ENCODE measurements around the gene NTN1.
A peak's percentile ranks its signal among the peaks of the same experiment; 100 is the strongest.

The NTN1 gene

GRCh38 chr17:9028202-9028987, 7.1 kb downstream of the NTN1 start:
- no peak for DNase-seq
- in situ Hi-C loops (cut with MboI; ENCODE audit: low pct_unique_long_range_greater_than_20kb, low sequenced_read_pairs): no loop called here

DNA sequence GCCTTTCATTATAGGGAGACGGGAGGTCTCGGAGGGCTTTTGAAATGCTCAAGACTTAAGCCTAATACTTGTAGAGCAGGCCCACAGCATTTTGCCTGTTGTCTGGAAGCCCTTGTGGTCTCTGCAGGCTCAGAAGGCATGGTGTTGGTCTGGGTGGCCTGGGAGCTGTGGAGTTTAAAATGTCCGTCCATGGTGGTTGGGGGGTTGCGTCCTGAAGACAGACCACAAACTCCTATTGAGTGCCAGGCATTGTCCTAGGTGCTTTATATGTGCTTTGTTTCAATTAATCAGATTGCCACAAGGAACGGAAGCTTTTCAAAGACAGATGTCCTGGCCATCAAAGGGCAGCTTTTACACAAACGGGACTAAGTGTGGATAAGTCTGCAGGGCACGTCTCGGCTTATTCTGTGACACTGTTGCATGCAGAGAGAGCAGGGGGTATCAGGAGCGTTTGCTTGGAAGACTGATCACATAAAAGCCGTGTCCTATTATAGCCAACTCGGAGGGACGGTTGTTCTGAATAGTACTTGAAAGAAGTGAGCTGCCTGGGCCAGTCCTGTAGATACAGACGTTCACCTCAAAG, 7.8 kb downstream of the NTN1 start:
- in situ Hi-C loops (cut with MboI; ENCODE audit: low pct_unique_long_range_greater_than_20kb, low sequenced_read_pairs): no loop called here
- DNase-seq: no peak

DNA sequence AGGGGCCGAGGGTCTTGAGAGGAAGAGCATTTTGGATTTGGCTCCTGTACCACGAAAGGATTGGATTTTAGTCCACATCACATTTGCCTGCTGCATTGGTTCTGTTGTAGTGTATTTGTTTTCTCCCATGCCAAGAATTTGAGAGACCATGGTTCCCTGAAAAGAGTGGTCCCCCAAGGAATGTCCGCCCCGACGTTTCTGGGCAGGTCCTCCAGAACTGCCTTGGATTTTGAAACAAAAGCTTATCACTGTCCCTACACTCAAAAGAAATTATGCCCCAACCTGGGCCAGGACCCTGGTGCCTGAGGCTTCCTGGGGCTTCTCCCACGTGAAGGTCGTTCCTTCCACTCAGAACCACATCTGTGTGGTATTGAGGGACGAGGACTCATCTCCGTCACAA, 10.8 kb downstream of the NTN1 start:
- in situ Hi-C loops (cut with MboI; ENCODE audit: low pct_unique_long_range_greater_than_20kb, low sequenced_read_pairs): no loop called here
- no peak for DNase-seq

GRCh38 chr17:9032583-9032982, 11.3 kb downstream of the NTN1 start:
- DNase-seq: no peak
- in situ Hi-C loops (cut with MboI; ENCODE audit: low pct_unique_long_range_greater_than_20kb, low sequenced_read_pairs): no loop called here

DNA sequence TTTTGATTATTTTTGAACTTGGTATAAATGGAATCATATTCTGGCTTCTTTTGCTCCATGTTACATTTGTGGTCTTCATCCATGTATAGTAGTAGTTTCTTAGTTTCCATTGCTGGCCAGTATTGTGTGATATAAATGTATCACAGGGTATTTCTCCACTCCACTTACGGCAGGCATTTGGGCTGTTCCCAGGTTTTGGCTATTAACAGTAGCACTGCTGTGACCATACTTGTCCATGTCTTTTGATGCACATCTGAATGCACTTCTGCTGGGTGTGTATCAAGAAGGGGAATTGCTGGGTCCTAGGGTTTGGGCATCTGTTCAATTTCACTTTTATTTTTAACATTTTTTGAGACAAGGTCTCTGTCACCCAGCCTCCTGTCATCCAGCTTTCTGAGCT, 13.9 kb downstream of the NTN1 start:
- in situ Hi-C loops (cut with MboI; ENCODE audit: low pct_unique_long_range_greater_than_20kb, low sequenced_read_pairs): no loop called here
- DNase-seq: no peak

GRCh38 chr17:9036336-9036735, 15.0 kb downstream of the NTN1 start:
- DNase-seq: peak; percentile 15
- in situ Hi-C loops (cut with MboI; ENCODE audit: low pct_unique_long_range_greater_than_20kb, low sequenced_read_pairs): no loop called here

- in situ Hi-C loops (cut with MboI; ENCODE audit: low pct_unique_long_range_greater_than_20kb, low sequenced_read_pairs): no loop called here
- DNase-seq: peak; percentile 80
Observed at GRCh38 chr17:9037736-9038135, 16.4 kb downstream of the NTN1 start.

DNA sequence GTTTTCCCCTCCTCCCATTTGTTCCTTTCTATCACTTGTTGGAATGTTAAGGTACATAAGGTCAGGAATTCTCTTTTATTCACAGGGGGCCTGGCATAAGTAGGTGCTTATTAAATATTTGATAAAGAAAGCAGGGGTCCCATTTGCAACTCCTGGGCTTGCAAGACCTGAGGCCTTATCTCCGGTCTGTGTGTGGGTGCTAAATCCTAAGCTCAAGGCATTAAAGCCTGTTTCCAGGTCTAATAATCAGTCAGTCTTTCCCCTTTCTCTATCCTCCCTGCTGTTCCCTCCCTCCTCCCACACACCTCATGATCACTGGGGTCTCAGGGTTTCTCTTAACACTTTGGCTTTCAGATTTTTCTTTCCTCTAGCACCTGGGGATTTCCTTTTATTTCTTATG, 17.1 kb downstream of the NTN1 start:
- in situ Hi-C loops (cut with MboI; ENCODE audit: low pct_unique_long_range_greater_than_20kb, low sequenced_read_pairs): no loop called here
- no peak for DNase-seq

DNA sequence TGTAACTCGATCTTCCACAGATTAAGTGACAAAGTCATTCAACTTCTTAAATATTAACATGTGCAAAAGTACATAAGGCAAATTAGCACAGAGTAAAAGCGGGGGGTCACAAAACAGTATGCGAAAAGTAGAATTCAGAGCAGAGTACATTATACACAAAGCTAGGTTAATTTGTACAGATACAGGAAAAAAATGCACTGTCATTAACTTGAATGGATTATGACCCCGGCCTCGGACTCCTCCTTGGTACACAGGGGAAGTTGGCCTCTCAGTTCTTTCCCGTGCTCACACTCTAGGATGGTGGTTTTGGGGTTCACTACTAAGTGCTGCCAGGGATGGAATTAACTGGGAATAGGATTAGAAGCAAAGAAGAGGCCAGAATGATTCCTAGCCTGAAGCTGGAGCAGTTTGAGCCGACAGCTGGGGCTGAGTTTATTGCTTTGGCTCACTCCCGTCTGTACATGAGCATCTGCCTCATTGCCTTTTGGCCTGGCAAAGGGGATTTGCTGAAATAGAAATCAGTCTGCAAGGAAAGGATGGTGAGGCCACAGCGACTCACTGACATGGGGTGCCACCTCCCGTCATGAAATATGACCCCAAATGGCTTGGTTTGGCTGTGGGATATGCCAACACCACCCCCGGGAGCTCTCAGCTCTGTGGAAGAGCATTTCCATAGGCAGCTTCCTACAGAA, 23.6 kb downstream of the NTN1 start:
- no peak for DNase-seq

DNA sequence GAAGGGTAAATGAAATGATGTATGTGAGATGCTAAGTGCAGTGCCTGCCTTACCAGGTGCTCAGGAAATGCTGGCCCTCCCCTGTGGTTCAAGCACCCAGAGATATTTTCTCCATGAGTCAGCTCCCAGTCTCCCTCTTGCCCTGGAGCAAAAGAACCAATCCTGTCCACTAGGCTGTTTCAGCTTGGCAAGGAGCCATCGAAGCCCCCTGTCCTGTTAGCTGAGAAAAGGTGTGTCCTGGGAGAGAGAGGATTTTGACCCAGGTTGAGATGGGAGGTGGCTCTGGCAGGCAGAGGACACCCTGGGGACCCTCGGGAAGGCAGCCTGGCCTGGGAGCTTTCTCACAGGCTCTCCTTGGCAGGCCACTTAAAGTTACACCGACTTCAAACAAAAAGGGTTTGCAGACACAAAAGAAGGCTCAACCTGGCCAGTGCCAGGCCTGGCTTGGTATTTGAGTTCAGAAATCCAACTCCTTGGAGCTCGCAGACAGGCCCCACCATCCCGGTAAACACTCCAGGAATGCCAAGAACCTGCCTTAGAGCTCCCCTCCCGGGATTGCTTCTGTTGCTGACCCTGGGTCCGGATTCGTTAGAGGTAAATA, 29.6 kb downstream of the NTN1 start:
- no peak for DNase-seq
- in situ Hi-C loops (cut with MboI; ENCODE audit: low pct_unique_long_range_greater_than_20kb, low sequenced_read_pairs): no loop called here

More for the DNA sequence above, 23.6 kb downstream of the NTN1 start:
- in situ Hi-C loops (cut with MboI; ENCODE audit: low pct_unique_long_range_greater_than_20kb, low sequenced_read_pairs): no loop called here

GRCh38 chr17:9051561-9051960, 30.3 kb downstream of the NTN1 start:
- in situ Hi-C loops (cut with MboI; ENCODE audit: low pct_unique_long_range_greater_than_20kb, low sequenced_read_pairs): no loop called here
- no peak for DNase-seq

- DNase-seq: no peak
- in situ Hi-C loops (cut with MboI; ENCODE audit: low pct_unique_long_range_greater_than_20kb, low sequenced_read_pairs): no loop called here
Observed at GRCh38 chr17:9052921-9053320, 31.6 kb downstream of the NTN1 start.

DNA sequence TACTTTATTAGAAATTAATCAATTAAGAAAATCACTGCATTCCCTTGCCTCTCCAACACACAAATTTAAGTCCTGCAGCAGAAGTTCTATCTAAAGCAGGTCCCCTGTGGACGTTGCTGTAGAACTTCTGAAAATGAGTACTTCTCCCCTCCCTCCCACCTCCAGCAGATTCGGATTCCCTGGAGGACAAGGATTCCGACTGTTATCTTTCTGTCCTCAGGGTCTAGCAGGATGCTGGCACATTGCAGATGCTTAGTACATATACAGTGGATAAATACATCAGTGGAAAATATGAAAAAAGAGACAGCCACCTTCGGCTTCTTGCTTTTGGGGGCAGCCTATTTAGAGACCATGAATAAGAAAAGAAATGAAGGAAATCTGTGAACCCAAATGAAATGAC, 32.1 kb downstream of the NTN1 start:
- no peak for DNase-seq
- in situ Hi-C loops (cut with MboI; ENCODE audit: low pct_unique_long_range_greater_than_20kb, low sequenced_read_pairs): no loop called here

DNA sequence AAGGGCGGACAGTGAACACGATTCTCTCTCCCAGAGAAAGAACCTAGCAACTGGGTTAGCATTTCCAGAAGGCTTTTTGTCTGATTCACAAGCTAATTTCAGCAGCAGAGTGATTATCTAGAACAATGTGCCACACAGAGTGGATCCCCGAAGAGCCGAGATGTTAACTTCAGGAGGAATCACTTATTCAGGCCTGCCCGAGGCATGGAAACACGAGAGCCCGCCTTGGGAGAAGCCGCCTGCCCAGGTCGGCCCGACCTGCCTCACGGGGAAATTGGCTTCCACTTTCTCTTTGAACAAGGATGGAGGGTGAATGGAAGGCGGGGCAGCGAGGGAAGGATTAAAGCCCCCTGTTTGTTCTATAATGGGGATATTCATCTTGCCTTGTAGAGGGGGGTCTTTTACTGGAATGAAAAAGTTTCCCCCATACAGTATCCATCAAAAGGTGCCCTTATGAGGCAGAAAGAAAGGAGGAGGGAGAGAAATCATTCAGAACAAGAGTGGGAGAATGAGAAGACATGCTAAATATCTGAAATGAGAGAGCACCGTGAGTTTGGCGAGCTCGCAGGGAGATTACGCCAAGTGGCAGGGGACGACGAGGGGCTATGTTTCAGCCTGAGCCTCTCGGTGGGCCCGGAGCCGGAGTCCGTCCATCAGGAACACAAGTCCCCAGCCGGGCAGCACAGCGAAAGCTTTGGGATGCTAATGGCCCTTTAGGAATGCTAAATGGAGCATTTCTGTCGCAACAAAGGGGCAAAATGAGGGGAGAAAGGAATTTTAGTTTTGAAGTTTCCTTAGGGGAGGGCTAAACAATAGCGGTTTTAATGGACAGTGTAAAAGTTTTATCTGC, 33.0 kb downstream of the NTN1 start:
- no peak for DNase-seq
- in situ Hi-C loops (cut with MboI; ENCODE audit: low pct_unique_long_range_greater_than_20kb, low sequenced_read_pairs): no loop called here

- DNase-seq: no peak
- in situ Hi-C loops (cut with MboI; ENCODE audit: low pct_unique_long_range_greater_than_20kb, low sequenced_read_pairs): no loop called here
Observed at GRCh38 chr17:9055281-9055680, 34.0 kb downstream of the NTN1 start.

DNA sequence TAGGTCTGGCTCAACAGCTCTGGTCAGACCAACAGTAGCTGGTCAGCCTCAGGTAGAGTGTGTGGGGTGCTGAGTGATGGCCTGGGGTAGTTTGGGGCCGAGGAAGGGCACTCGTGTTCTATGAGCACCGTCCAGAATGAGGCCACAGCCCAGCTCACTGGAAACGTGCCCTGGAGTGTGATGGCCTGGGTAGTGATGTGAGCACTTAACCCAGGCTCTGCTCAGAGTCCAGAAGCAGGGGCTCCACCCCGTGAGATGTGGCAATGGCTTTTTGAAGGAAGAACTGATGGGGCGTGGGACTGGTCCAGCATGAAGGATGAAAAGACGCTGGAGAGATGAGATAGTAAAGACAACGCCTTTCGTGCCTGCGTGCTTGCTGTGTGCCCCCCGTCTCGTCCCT, 35.3 kb downstream of the NTN1 start:
- in situ Hi-C loops (cut with MboI; ENCODE audit: low pct_unique_long_range_greater_than_20kb, low sequenced_read_pairs): no loop called here
- no peak for DNase-seq

DNA sequence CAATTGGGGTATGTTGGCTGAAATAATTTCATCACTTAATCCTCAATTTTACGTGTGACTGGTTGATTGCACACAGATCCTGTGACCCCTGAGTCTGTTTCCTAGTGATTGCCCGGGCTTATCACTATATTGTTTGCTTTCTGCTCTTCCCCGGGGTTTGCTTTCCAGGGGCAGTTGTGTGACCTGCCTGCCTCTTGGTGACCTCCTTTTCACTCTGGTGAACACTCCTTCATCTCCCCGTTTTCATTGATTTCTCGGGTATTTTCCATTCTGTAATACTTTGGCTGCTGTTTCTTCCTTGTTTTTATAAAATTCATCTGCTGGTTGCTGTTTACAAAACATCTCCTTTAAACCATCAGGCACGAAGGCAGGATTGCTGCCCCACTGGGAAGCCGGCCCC, 36.0 kb downstream of the NTN1 start:
- in situ Hi-C loops (cut with MboI; ENCODE audit: low pct_unique_long_range_greater_than_20kb, low sequenced_read_pairs): no loop called here
- DNase-seq: no peak

DNA sequence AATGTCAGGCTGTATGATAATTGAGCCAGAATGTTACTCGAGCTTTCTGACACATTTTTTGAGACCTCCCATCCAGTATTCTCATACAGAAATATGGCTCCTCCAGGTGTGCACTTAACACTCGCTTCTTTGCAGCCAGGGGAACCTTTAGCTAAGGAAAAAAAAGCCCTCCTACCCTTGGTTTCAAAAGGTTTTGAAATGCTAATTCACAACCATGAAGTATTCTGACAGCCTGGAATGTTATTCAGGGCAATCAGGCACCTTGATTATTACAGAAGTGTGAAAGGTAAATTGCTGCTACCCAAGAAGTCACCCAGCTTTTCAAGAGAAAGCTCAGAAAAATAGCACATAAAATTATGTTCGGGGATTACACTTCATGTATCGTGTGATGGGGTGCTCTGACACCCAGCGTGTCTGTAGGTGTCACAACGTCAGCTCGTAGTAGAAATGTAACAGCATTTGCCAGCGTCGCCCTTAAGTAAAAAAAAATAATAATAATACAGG, 41.1 kb downstream of the NTN1 start:
- in situ Hi-C loops (cut with MboI; ENCODE audit: low pct_unique_long_range_greater_than_20kb, low sequenced_read_pairs): no loop called here
- no peak for DNase-seq

DNA sequence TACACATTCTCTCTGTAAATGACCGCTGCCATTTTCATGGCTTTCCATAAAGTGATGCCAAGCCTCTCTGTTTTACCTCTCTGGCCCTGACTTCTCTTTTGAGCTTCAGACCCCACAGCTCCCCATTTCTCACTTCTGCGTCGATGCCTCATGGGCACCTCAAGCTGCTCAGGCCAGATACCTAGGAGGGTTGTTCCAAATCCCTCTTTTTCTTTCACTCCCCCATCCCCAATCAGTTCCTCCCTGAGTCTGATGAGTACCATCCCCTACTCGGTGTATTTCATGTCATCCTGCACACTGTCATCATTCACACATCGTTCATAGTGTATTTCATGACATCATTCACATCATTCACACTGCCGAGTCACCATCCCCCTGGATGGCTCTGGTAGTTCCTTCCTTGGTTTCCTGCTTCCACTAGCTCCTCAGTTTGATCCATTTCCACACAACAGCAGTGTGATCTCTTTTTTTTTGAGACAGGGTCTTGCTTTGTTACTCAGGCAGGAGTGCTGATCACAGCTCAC, 43.1 kb downstream of the NTN1 start:
- in situ Hi-C loops (cut with MboI; ENCODE audit: low pct_unique_long_range_greater_than_20kb, low sequenced_read_pairs): no loop called here
- DNase-seq: no peak

All from KBM-7 (cell line).